HepG2 (cell line): ENCODE results near the gene PPDPF. TPM values are rescaled to one million over a fixed set of nuclear protein-coding genes. Genes with fewer than 3 reads are reported as not detected.

Source experiments
- ATAC-seq: fragments of 200-7000 bp; cut with Tn5 transposase; 3 replicates; pipeline ENCODE4 v1.9.1; 2020; ENCODE audit warnings: mild to moderate bottlenecking, moderate library complexity
- BruUV-seq: library from RNA; stranded (reverse); fragments of 400-500 nt; replicated peaks from 2 replicates; lab custom pipeline; 2021; lab: Mats Ljungman, UMichigan
- CTCF ChIA-PET: fragments of 300-600 bp; formaldehyde crosslinking; extraction: SDS; loops from one replicate; lab custom pipeline; 2021; ENCODE audit warnings: low total read pairs, inconsistent platforms, low intra/inter-chr PET ratio; lab: Yijun Ruan, JAX
- POLR2A ChIA-PET: fragments of 350-600 bp; sonication (Branson Sonifier 250); formaldehyde crosslinking; loops from one replicate; lab custom pipeline; 2020; ENCODE audit warnings: antibody characterized with exemption, inconsistent platforms; lab: Yijun Ruan, JAX
- DNase-seq: peaks from one replicate; pipeline ENCODE4 v3.0.0-alpha.2; 2015; ENCODE audit warnings: low spot score
- FAIRE-seq: peaks from 3 replicates; lab custom pipeline; 2011; peaks lifted over from hg19 to GRCh38; lab: Jason Lieb, UNC
- H2AFZ ChIP-seq: one replicate; pipeline ENCODE4 v1.6.1; 2011; ENCODE audit warnings: low read length, inconsistent platforms
- H3K27ac ChIP-seq: fragments of 300-600 bp; 3 replicates; pipeline ENCODE4 v1.8.0; 2011; ENCODE audit warnings: mixed run types, mild to moderate bottlenecking, mixed read lengths, low read length, inconsistent platforms; ENCODE audit not compliant: insufficient read depth; ENCODE audit errors: extremely low read length
- H3K27me3 ChIP-seq, 2 experiments: fragments of 200-600 bp in 1 of 2; 2 replicates in 1 of 2; 3 replicates in 1 of 2; pipeline versions ENCODE4 v1.6.0 to v1.8.0; 2011; ENCODE audit warnings: low read length in 2 of 2, mild to moderate bottlenecking in 2 of 2, moderate library complexity in 2 of 2, inconsistent platforms in 1 of 2; ENCODE audit not compliant: insufficient read depth in 2 of 2, control insufficient read depth in 1 of 2
- H3K36me3 ChIP-seq, 2 experiments: fragments of 200-600 bp in 1 of 2; replicated peaks in 1 of 2; 2 replicates in 1 of 2; 3 replicates in 1 of 2; pipeline versions ENCODE4 v1.5.1 to v1.8.0; 2011; ENCODE audit warnings: low read length in 2 of 2, inconsistent platforms in 1 of 2; ENCODE audit not compliant: insufficient read depth in 2 of 2, control insufficient read depth in 1 of 2
- H3K4me1 ChIP-seq: 2 replicates; pipeline ENCODE4 v1.5.1; 2012; ENCODE audit warnings: low read length, inconsistent platforms; ENCODE audit not compliant: insufficient read depth
- H3K4me2 ChIP-seq: 2 replicates; pipeline ENCODE4 v1.6.0; 2011; ENCODE audit warnings: low read depth, low read length, inconsistent platforms
- H3K4me3 ChIP-seq, 3 experiments: fragments of 200-600 bp in 1 of 3; sonication (generic), shearing (Covaris generic) in 1 of 3; replicated peaks in 1 of 3; 2 replicates each; pipeline ENCODE4 v1.5.1; 2011 to 2016; ENCODE audit warnings: low read length in 3 of 3, inconsistent platforms in 2 of 3, low read depth in 2 of 3, mild to moderate bottlenecking in 2 of 3, control low read depth in 1 of 3, mixed read lengths in 1 of 3; ENCODE audit not compliant: insufficient read depth in 1 of 3
- H3K79me2 ChIP-seq: one replicate; pipeline ENCODE4 v1.6.1; 2011; ENCODE audit warnings: low read length, inconsistent platforms; ENCODE audit not compliant: insufficient read depth
- H3K9ac ChIP-seq: 2 replicates; pipeline ENCODE4 v1.6.0; 2011; ENCODE audit warnings: mild to moderate bottlenecking, low read depth, low read length, inconsistent platforms; ENCODE audit not compliant: insufficient read depth
- H3K9me3 ChIP-seq: 2 replicates; pipeline ENCODE4 v1.5.1; 2012; ENCODE audit warnings: mild to moderate bottlenecking, low read length
- H4K20me1 ChIP-seq: 2 replicates; pipeline ENCODE4 v1.6.0; 2011; ENCODE audit warnings: inconsistent platforms, mild to moderate bottlenecking, low read length, moderate library complexity; ENCODE audit not compliant: insufficient read depth
- DR1 ChIP-seq: sonication (generic); formaldehyde crosslinking; IDR thresholded peaks from 2 replicates; pipeline ENCODE4 v1.8.0; 2021; ENCODE audit warnings: mild to moderate bottlenecking, missing genetic modification reagents, inconsistent platforms
- FLYWCH1 ChIP-seq: sonication (generic); formaldehyde crosslinking; IDR thresholded peaks from 2 replicates; pipeline ENCODE4 v1.8.1; 2023; ENCODE audit warnings: mild to moderate bottlenecking, missing genetic modification reagents
- HBP1 ChIP-seq: IDR thresholded peaks from 2 replicates; pipeline ENCODE4 v1.6.1; 2016; ENCODE audit warnings: low read depth, control low read depth
- ZBTB34 ChIP-seq: sonication (generic); formaldehyde crosslinking; IDR thresholded peaks from 2 replicates; pipeline ENCODE4 v1.8.0; 2022; ENCODE audit warnings: mild to moderate bottlenecking, missing genetic modification reagents
- ZNF576 ChIP-seq: sonication (generic); formaldehyde crosslinking; IDR thresholded peaks from 2 replicates; pipeline ENCODE4 v1.4.0; 2020; ENCODE audit warnings: mild to moderate bottlenecking, missing genetic modification reagents
- ZNF646 ChIP-seq: sonication (generic); formaldehyde crosslinking; IDR thresholded peaks from 2 replicates; pipeline ENCODE4 v1.9.0; 2021; ENCODE audit warnings: mild to moderate bottlenecking, missing genetic modification reagents
- ZSCAN21 ChIP-seq: sonication (generic); formaldehyde crosslinking; IDR thresholded peaks from 2 replicates; pipeline ENCODE4 v1.8.0; 2022; ENCODE audit warnings: mild to moderate bottlenecking, missing genetic modification reagents, moderate library complexity, borderline replicate concordance
- WGBS: methylation state at CpG from one replicate; pipeline ENCODE4 v1.1.6; 2017; ENCODE audit warnings: low lambda C conversion rate; 5-methylcytosine and 5-hydroxymethylcytosine counted together
- in situ Hi-C: cut with HindIII; loops from 2 replicates; pipeline ENCODE4 v1.10.0; 2017; ENCODE audit warnings: low pct_unique_long_range_greater_than_20kb; ENCODE audit not compliant: extremely low pct_ligation_motif_present
- intact Hi-C: fragments of 100-400 bp; cut with micrococcal nuclease; formaldehyde crosslinking; loops from one replicate; pipeline ENCODE4 v1.10.0; 2022; ENCODE audit not compliant: unreplicated experiment
- polyA plus RNA-seq, 8 experiments: library from polyadenylated mRNA; depleted of rRNA in 3 of 8; stranded (reverse) in 7 of 8; unstranded in 1 of 8; fragments of >200 nt; fragmentation: Illumina TruSeq in 4 of 8; extraction: Trizol in 4 of 8; gene quantifications; 2 replicates each; pipeline versions ENCODE4 v1.2.1 to v1.2.3, GENCODE V29; 2011 to 2016; ENCODE audit warnings: low read depth in 4 of 8, missing spikeins in 1 of 8, mixed read lengths in 1 of 8; ENCODE audit not compliant: insufficient read depth in 1 of 8
- total RNA-seq, 5 experiments: library from RNA; depleted of rRNA; stranded (reverse); fragments of >200 nt; fragmentation: Illumina TruSeq; extraction: Trizol; gene quantifications; 2 replicates each; pipeline ENCODE4 v1.2.3, GENCODE V29; 2016; ENCODE audit warnings: low read depth in 1 of 5
- TF ChIP-seq, protein P1 (sequence below): sonication (generic); formaldehyde crosslinking; IDR thresholded peaks from 2 replicates; pipeline ENCODE4 v1.5.0; 2020; ENCODE audit warnings: missing genetic modification reagents, mild to moderate bottlenecking, borderline replicate concordance
- TF ChIP-seq, protein P2 (sequence below): sonication (generic); formaldehyde crosslinking; IDR thresholded peaks from 2 replicates; pipeline ENCODE4 v1.5.0; 2020; ENCODE audit warnings: mild to moderate bottlenecking, missing genetic modification reagents

PPDPF gene
- total and polyA plus RNA-seq, 2 of the 13 experiments (the other 11 are each of a cell fraction or from before 2014, with no cell fraction given), result 1.8 to 7.0 TPM

DNA sequence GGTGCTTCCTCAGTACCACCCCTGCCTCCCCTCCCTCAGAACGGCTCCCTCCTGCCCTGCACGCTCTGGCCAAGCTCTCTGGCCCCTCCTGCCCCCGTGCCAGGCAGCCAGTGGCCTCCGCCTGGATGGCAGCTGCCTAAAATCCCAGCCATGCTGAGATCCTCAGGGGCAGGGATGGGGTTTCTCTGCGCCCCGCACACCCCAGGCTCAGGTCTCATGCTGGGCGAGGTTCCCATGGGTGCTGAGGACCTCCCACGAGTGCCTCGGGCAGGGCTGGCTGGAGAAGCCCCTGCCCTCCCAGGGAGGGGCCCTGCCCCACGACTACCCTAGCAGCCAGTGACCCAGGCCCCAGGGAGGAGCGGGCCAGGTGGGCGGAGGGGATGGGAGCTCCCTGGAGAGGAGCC lies 13.9 kb downstream of the PPDPF start:
- Histone ChIP-seq H3K4me1 (peaks cover 43% of the 10 kb centered on the region), H4K20me1 (no peaks in the 10 kb centered on the region), H3K27me3 (peaks cover 39 to 62% of the 10 kb centered on the region in 2 experiments), H3K79me2 (no peaks in the 10 kb centered on the region), H2AFZ (no peak overlapping the region), H3K27ac (no peak overlapping the region), H3K4me2 (peak overlapping the region; percentile 54; the same call in 1 of the 2 replicates), H3K9me3 (no peaks in the 10 kb centered on the region), H3K36me3 (no peaks in the 10 kb centered on the region), H3K4me3 (peak overlapping the region in 1 of 3 experiments; percentile 53; a peak in 1 of 6 replicates), H3K9ac (no peak overlapping the region)
- ChIA-PET POLR2A (interaction anchor here (0.8 to 2.7 kb wide), 5 partner anchors 11 to 93 kb away, joined by 3 to 9 read pairs (median 3); partner anchors contain the start of genes GMEB2, HELZ2 and PPDPF), CTCF (no interaction called here)
- no peak for FAIRE-seq
- intact Hi-C loops (loop anchor here (10.0 kb wide), 1 partner anchor 120 kb away; the partner anchor contains the start of genes RTEL1 and STMN3), in situ Hi-C loops (no loop called here)
- BruUV-seq, result no TSS peak
- DNase-seq, result no peak
- no peak for ATAC-seq
- WGBS, result 27% methylated on average over 9 of the region's 12 CpGs
- 0 out of 2 replicates have a peak, but pooled peaks have one; percentile 27 for TF ChIP-seq ZNF576 (CRISPR knock-in tag)
- TF ChIP-seq, protein P1, sequence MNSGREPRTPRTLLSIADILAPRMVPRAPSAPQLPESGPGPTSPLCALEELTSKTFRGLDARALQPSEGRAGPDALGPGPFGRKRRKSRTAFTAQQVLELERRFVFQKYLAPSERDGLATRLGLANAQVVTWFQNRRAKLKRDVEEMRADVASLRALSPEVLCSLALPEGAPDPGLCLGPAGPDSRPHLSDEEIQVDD, result peak; percentile 29; the same call in 1 of the 2 replicates
- no peak for TF ChIP-seq ZNF646 (CRISPR knock-in tag)
- 0 out of 2 replicates have a peak, but pooled peaks have one; percentile 7 for TF ChIP-seq ZBTB34
- no peak for TF ChIP-seq FLYWCH1 (CRISPR knock-in tag)
- TF ChIP-seq DR1 (CRISPR knock-in tag), result 0 out of 2 replicates have a peak, but pooled peaks have one; percentile 41
- no peak for TF ChIP-seq HBP1
- TF ChIP-seq ZSCAN21, result no peak
- TF ChIP-seq, protein P2, sequence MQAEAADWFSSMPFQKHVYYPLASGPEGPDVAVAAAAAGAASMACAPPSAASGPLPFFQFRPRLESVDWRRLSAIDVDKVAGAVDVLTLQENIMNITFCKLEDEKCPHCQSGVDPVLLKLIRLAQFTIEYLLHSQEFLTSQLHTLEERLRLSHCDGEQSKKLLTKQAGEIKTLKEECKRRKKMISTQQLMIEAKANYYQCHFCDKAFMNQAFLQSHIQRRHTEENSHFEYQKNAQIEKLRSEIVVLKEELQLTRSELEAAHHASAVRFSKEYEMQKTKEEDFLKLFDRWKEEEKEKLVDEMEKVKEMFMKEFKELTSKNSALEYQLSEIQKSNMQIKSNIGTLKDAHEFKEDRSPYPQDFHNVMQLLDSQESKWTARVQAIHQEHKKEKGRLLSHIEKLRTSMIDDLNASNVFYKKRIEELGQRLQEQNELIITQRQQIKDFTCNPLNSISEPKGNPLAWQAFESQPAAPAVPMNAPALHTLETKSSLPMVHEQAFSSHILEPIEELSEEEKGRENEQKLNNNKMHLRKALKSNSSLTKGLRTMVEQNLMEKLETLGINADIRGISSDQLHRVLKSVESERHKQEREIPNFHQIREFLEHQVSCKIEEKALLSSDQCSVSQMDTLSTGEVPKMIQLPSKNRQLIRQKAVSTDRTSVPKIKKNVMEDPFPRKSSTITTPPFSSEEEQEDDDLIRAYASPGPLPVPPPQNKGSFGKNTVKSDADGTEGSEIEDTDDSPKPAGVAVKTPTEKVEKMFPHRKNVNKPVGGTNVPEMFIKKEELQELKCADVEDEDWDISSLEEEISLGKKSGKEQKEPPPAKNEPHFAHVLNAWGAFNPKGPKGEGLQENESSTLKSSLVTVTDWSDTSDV (CRISPR knock-in tag), result 0 out of 2 replicates have a peak, but pooled peaks have one; percentile 58
